K562 (cell line): ENCODE results near the gene RNF32. TPM values are rescaled to one million over a fixed set of nuclear protein-coding genes. Genes with fewer than 3 reads are reported as not detected.

ENCODE experiments used
- ATAC-seq: fragments of 200-7000 bp; cut with Tn5 transposase; 3 replicates; pipeline ENCODE4 v1.9.1; 2020; ENCODE audit warnings: moderate library complexity
- BruUV-seq: library from RNA; stranded (reverse); fragments of 400-500 nt; replicated peaks from 2 replicates; lab custom pipeline; 2021; lab: Mats Ljungman, UMichigan
- CTCF ChIA-PET: fragments of 300-600 bp; formaldehyde crosslinking; extraction: SDS; loops from one replicate; lab custom pipeline; 2021; ENCODE audit warnings: low intra/inter-chr PET ratio; lab: Yijun Ruan, JAX
- POLR2A ChIA-PET: fragments of 300-600, 350-650 bp; sonication (Branson Sonifier 250); formaldehyde crosslinking; extraction: SDS; loops from one replicate; lab custom pipeline; 2021; ENCODE audit warnings: antibody characterized with exemption, inconsistent platforms; lab: Yijun Ruan, JAX
- DNase-seq, 4 experiments: peaks; one replicate each; pipeline versions ENCODE4 v3.0.0 to v3.0.0-alpha.2; 2011 to 2018; ENCODE audit warnings: low spot score in 3 of 4, mixed read lengths in 3 of 4; ENCODE audit errors: extremely low read depth in 1 of 4
- FAIRE-seq: peaks from 2 replicates; lab custom pipeline; 2011; peaks lifted over from hg19 to GRCh38; lab: Jason Lieb, UNC
- H2AFZ ChIP-seq: 2 replicates; pipeline ENCODE4 v1.6.0; 2011; ENCODE audit warnings: low read depth, low read length, control low read depth, inconsistent platforms
- H3K27ac ChIP-seq: fragments of 200-600 bp; 3 replicates; pipeline ENCODE4 v1.8.0; 2011; ENCODE audit warnings: low read depth, mild to moderate bottlenecking, control low read depth, inconsistent platforms, low read length, moderate library complexity, mixed read lengths; ENCODE audit errors: extremely low read depth
- H3K27me3 ChIP-seq, 2 experiments: fragments of 300-600 bp in 1 of 2; 2 replicates in 1 of 2; 3 replicates in 1 of 2; pipeline versions ENCODE4 v1.6.0 to v1.8.0; 2011; ENCODE audit warnings: inconsistent platforms in 2 of 2, low read length in 2 of 2, mild to moderate bottlenecking in 1 of 2, mixed read lengths in 1 of 2, moderate library complexity in 1 of 2; ENCODE audit not compliant: control insufficient read depth in 2 of 2, insufficient read depth in 2 of 2
- H3K36me3 ChIP-seq: fragments of 300-600 bp; 3 replicates; pipeline ENCODE4 v1.8.0; 2011; ENCODE audit warnings: mild to moderate bottlenecking, low read length, inconsistent platforms; ENCODE audit not compliant: control insufficient read depth, insufficient read depth
- H3K4me1 ChIP-seq, 2 experiments: fragments of 200-600 bp in 1 of 2; replicated peaks in 1 of 2; 2 replicates in 1 of 2; 3 replicates in 1 of 2; pipeline versions ENCODE4 v1.5.1 to v1.8.0; 2011; ENCODE audit warnings: inconsistent platforms in 2 of 2, low read length in 2 of 2, mild to moderate bottlenecking in 1 of 2, mixed read lengths in 1 of 2, moderate library complexity in 1 of 2; ENCODE audit not compliant: control insufficient read depth in 2 of 2, insufficient read depth in 2 of 2
- H3K4me2 ChIP-seq: 2 replicates; pipeline ENCODE4 v1.6.1; 2011; ENCODE audit warnings: low read length, control low read depth, inconsistent platforms, mixed read lengths; ENCODE audit not compliant: insufficient read depth
- H3K4me3 ChIP-seq: fragments of 200-600 bp; sonication (generic), shearing (Covaris generic); 2 replicates; pipeline ENCODE4 v1.5.1; 2016; ENCODE audit warnings: control low read depth, inconsistent platforms
- H3K79me2 ChIP-seq: fragments of 200-600 bp; 3 replicates; pipeline ENCODE4 v1.8.0; 2011; ENCODE audit warnings: low read length, inconsistent platforms; ENCODE audit not compliant: control insufficient read depth, insufficient read depth
- H3K9ac ChIP-seq, 2 experiments: 2 replicates each; pipeline versions ENCODE4 v1.6.0 to v1.6.1; 2011; ENCODE audit warnings: low read depth in 2 of 2, low read length in 2 of 2, control low read depth in 1 of 2, inconsistent platforms in 1 of 2, mild to moderate bottlenecking in 1 of 2, mixed read lengths in 1 of 2; ENCODE audit not compliant: insufficient read depth in 1 of 2
- H3K9me1 ChIP-seq: one replicate; pipeline ENCODE4 v1.6.0; 2011; ENCODE audit warnings: inconsistent platforms, mild to moderate bottlenecking, low read length, moderate library complexity; ENCODE audit not compliant: control insufficient read depth, insufficient read depth
- H3K9me3 ChIP-seq: replicated peaks from 2 replicates; pipeline ENCODE4 v1.5.1; 2011; ENCODE audit warnings: low read depth, low read length, inconsistent platforms; ENCODE audit not compliant: control insufficient read depth, insufficient read depth
- H4K20me1 ChIP-seq: replicated peaks from 2 replicates; pipeline ENCODE4 v1.6.1; 2011; ENCODE audit warnings: low read length, inconsistent platforms, mixed read lengths; ENCODE audit not compliant: control insufficient read depth, insufficient read depth
- MTA3 ChIP-seq: fragments of 450-650 bp; formaldehyde crosslinking; IDR thresholded peaks from 2 replicates; pipeline ENCODE4 v1.6.1; 2017; ENCODE audit warnings: mild to moderate bottlenecking, borderline replicate concordance
- NEUROD1 ChIP-seq: fragments of 150-350 bp; IDR thresholded peaks from 2 replicates; pipeline ENCODE4 v1.6.1; 2014; ENCODE audit warnings: borderline replicate concordance, low read length, low read depth; ENCODE audit not compliant: partially characterized antibody
- PHF20 ChIP-seq: fragments of 450-650 bp; IDR thresholded peaks from 2 replicates; pipeline ENCODE4 v1.6.1; 2018; ENCODE audit not compliant: partially characterized antibody
- POLR2H ChIP-seq: IDR thresholded peaks from 2 replicates; pipeline ENCODE4 v1.6.1; 2016; ENCODE audit warnings: missing genetic modification characterization, low read depth, mild to moderate bottlenecking, control low read depth, missing compliant biosample characterization, moderate library complexity
- SREBF1 ChIP-seq: fragments of 150-350 bp; IDR thresholded peaks from 2 replicates; pipeline ENCODE4 v1.6.1; 2014; ENCODE audit warnings: antibody characterized with exemption, low read depth, low read length, borderline replicate concordance
- SUPT5H ChIP-seq: fragments of 450-650 bp; IDR thresholded peaks from 2 replicates; pipeline ENCODE4 v1.6.1; 2016
- WGBS: fragments of 100-300 bp; shearing (Covaris generic); methylation state at CpG from one replicate; pipeline ENCODE4 v1.1.6; 2016; ENCODE audit warnings: low coverage, mixed read lengths; ENCODE audit not compliant: insufficient coverage; ENCODE audit errors: missing lambda C conversion rate; 5-methylcytosine and 5-hydroxymethylcytosine counted together
- in situ Hi-C: fragments of 300-500 bp; cut with MboI; formaldehyde crosslinking; loops from 4 replicates; pipeline ENCODE4 v1.15.0; 2018; ENCODE audit warnings: inconsistent platforms, mixed read lengths
- intact Hi-C: fragments of 100-400 bp; cut with micrococcal nuclease; formaldehyde crosslinking; loops from 2 replicates; pipeline ENCODE4 v1.14.2; 2022
- polyA plus RNA-seq, 8 experiments: library from polyadenylated mRNA; depleted of rRNA in 4 of 8; stranded (reverse) in 5 of 8; unstranded in 3 of 8; fragments of >200 nt; fragmentation: Nextera tagmentation in 2 of 8; fragmentation: Illumina TruSeq in 1 of 8; extraction: Ambion mirVana in 2 of 8; extraction: Trizol in 1 of 8; gene quantifications; 2 replicates each; pipeline versions ENCODE4 v1.2.1 to v1.2.3, GENCODE V29; 2011 to 2014; ENCODE audit warnings: inconsistent platforms in 1 of 8, missing spikeins in 1 of 8
- total RNA-seq, 7 experiments: library from RNA; depleted of rRNA in 6 of 7; stranded (reverse); fragments of >200 nt in 6 of 7; fragmentation: Illumina TruSeq in 2 of 7; extraction: Trizol in 2 of 7; gene quantifications; 2 replicates each; pipeline versions ENCODE4 v1.2.1 to v1.2.3, GENCODE V29; 2011 to 2021; ENCODE audit warnings: low replicate concordance in 1 of 7
- TF ChIP-seq, protein P1 (sequence below): fragments of 450-650 bp; IDR thresholded peaks from 2 replicates; pipeline ENCODE4 v1.7.1; 2018; ENCODE audit warnings: mild to moderate bottlenecking, low read depth; ENCODE audit not compliant: partially characterized antibody
- TF ChIP-seq, protein P2 (sequence below): sonication (generic); IDR thresholded peaks from 2 replicates; pipeline ENCODE4 v1.6.1; 2016

RNF32 gene
- total and polyA plus RNA-seq, 9 of the 15 experiments (the other 6 are each of a cell fraction or from before 2014, with no cell fraction given), result 2.6 to 7.0 (median 4.6) TPM

DNA sequence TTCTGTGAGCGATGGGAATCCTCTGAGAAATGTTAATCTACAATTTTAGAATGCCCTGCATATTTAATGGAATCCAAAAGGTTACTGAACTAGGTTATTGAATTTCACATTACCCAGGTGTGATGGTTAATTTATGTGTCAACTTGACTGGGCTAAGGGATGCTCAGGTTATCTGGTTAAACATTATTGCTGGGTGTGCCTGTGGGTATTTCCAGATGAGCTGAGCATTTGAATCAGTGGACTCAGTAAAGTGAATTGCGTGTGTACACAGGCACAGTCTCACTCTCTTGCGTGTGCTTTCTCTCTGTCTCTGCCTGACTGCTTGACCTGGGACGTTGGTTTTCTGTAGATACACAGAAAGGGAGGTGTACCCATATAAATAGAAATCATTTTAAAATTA, 21.7 kb downstream of the RNF32 start:
- intact Hi-C loops (no loop called here), in situ Hi-C loops (no loop called here)
- ChIA-PET POLR2A (no interaction called here), CTCF (no interaction called here)
- Histone ChIP-seq H3K4me3 (no peak overlapping the region), H3K9ac (no peak overlapping the region), H3K36me3 (no peaks in the 10 kb centered on the region), H3K9me3 (no peaks in the 10 kb centered on the region), H2AFZ (no peak overlapping the region), H4K20me1 (no peaks in the 10 kb centered on the region), H3K27me3 (no peaks in the 10 kb centered on the region), H3K4me2 (no peak overlapping the region), H3K9me1 (no peaks in the 10 kb centered on the region), H3K4me1 (peaks cover 4 to 22% of the 10 kb centered on the region in 2 experiments; a peak in 3 of 5 replicates), H3K27ac (no peak overlapping the region), H3K79me2 (no peaks in the 10 kb centered on the region)
- TF ChIP-seq MTA3 (no peak), NEUROD1 (no peak), SUPT5H (no peak), PHF20 (no peak), SREBF1 (no peak), POLR2H (tag) (peak; percentile 31; the same call in 1 of the 2 replicates)
- TF ChIP-seq, protein P1, sequence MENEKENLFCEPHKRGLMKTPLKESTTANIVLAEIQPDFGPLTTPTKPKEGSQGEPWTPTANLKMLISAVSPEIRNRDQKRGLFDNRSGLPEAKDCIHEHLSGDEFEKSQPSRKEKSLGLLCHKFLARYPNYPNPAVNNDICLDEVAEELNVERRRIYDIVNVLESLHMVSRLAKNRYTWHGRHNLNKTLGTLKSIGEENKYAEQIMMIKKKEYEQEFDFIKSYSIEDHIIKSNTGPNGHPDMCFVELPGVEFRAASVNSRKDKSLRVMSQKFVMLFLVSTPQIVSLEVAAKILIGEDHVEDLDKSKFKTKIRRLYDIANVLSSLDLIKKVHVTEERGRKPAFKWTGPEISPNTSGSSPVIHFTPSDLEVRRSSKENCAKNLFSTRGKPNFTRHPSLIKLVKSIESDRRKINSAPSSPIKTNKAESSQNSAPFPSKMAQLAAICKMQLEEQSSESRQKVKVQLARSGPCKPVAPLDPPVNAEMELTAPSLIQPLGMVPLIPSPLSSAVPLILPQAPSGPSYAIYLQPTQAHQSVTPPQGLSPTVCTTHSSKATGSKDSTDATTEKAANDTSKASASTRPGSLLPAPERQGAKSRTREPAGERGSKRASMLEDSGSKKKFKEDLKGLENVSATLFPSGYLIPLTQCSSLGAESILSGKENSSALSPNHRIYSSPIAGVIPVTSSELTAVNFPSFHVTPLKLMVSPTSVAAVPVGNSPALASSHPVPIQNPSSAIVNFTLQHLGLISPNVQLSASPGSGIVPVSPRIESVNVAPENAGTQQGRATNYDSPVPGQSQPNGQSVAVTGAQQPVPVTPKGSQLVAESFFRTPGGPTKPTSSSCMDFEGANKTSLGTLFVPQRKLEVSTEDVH, result no peak
- TF ChIP-seq, protein P2, sequence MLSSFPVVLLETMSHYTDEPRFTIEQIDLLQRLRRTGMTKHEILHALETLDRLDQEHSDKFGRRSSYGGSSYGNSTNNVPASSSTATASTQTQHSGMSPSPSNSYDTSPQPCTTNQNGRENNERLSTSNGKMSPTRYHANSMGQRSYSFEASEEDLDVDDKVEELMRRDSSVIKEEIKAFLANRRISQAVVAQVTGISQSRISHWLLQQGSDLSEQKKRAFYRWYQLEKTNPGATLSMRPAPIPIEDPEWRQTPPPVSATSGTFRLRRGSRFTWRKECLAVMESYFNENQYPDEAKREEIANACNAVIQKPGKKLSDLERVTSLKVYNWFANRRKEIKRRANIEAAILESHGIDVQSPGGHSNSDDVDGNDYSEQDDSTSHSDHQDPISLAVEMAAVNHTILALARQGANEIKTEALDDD, result peak; percentile 71; the same call in 1 of the 2 replicates
- 71% methylated on average over 4 of the region's 4 CpGs for WGBS
- ATAC-seq (peak; percentile 15; the same call in 2 of the 3 replicates), FAIRE-seq (no peak), DNase-seq (no peak)
- no TSS peak for BruUV-seq
